COLO668 (cell line): ENCODE results near the gene NUMA1.

Source experiments
- DNase-seq: peaks from one replicate; lab custom pipeline; 2025; ENCODE audit not compliant: unreplicated experiment; lab: John Stamatoyannopoulos, UW

Gene NUMA1

GRCh38 chr11:72080326-72081183 is at the start of gene NUMA1, which contains the start of gene LRRC51:
NUMA1 (minus strand) TSS chr11:72080542; CDS start chr11:72035943, 44,599 bp downstream.
LRRC51 (plus strand) TSS chr11:72080850; CDS start chr11:72089084, 8,234 bp downstream.
- peak; percentile 100 for DNase-seq

- no peak for DNase-seq
Measured at GRCh38 chr11:72129381-72129780, 49.0 kb upstream of the NUMA1 start.

GRCh38 chr11:72127923-72128322 is 47.6 kb upstream of the NUMA1 start:
- no peak for DNase-seq

GRCh38 chr11:72125956-72126355 is 45.6 kb upstream of the NUMA1 start:
- DNase-seq, result no peak

- no peak for DNase-seq
Measured at GRCh38 chr11:72124046-72124445, 43.7 kb upstream of the NUMA1 start.

DNA sequence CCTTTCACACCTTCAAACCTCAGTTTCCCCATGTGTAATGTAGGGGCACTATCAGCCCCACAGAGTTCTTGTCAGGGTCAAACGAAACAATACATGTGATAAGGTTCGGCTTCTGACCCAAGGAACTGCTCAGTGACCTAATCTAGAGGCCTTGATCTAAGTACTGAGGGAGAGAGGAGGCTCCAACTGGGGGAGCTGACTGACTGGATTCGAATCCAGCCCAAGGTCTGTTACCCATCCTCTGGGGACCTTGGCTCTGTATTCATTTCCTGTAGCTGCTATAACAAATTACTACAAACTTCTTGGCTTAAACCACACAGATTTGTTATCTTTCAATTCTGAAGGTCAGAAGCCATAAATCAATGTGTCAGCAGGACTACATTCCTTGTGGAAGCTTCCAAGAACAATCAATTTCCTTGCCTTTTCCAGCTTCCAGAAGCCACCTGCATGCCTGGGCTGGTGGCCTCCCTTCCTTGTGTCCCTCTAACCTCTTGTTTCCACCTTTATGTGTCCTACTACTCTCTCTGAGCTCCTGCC is 42.8 kb upstream of the NUMA1 start:
- DNase-seq, result no peak

- no peak for DNase-seq
Measured at GRCh38 chr11:72122607-72123006, 42.3 kb upstream of the NUMA1 start.

- DNase-seq, result no peak
Measured at GRCh38 chr11:72120930-72121329, 40.6 kb upstream of the NUMA1 start.

DNA sequence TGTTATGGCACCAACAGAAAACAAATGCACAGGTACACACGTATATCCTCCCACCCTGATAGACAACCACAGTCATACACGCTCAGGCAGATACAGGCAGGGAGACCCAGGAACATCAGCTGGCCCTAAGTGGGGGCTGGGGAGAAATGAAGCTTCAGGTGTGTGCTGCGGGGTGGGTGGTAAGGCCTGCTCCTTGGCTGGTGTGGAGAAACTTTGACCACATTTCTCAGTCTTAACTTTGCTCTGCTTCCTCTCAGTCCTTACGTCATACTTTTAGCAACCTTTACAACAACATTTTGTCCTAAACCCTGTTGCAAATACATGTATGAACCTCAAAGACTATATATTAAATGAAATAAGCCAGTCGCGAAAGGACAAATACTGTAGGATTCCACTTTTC is 38.9 kb upstream of the NUMA1 start:
- no peak for DNase-seq

DNA sequence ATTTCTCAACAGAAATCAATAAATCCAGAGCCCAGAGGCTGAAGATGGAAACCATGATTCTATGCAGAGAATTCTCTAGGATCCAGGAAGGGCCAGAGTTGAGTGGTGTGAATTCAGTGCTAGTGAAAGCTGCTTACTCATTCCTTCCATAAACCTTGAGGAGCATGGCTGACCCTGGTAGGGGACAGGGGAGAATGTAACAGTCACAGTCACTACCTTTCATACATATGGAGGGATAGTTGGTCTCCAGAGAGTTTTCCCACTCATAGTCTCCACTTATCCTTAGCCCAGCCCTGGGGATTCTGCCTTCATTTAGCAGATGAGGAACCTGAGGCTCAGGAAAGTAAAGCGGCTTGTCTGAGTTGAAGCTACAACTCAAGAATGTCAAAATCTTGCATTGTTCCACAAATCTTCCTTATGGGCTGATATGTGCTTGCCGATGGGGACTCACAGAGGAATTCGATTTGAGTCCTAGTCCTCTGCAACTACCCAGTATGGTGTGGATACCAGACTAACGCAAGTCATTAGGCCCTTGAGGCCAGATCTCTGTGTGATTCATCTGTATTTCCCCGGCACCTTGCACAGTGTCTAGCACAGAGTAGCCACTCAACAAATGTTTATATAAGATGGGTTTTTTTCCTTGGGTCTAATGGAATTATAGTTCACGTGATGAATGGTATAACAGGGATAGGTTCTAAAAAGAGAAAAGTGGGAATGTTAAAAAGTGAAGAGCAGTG is 35.8 kb upstream of the NUMA1 start:
- DNase-seq, result no peak

DNA sequence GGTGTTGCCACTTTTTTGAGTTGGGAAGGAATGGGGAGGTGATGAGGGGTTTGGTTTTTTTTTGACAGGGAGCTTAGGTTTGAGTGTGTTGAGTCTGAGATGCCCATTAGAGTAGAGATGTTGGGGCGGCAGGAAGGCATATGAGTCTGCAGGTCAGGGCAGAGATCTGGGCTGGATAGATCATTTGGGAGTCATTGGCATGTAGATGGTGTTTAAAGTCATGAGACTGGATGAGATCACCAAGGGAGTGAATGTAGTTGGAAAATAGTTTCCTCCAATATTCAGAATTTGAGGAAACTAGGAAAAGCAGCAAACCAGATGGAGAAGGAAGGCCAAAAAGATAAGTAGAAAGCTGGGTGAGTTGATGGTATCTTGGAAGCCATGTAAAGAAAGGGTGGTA is 34.2 kb upstream of the NUMA1 start:
- no peak for DNase-seq

DNA sequence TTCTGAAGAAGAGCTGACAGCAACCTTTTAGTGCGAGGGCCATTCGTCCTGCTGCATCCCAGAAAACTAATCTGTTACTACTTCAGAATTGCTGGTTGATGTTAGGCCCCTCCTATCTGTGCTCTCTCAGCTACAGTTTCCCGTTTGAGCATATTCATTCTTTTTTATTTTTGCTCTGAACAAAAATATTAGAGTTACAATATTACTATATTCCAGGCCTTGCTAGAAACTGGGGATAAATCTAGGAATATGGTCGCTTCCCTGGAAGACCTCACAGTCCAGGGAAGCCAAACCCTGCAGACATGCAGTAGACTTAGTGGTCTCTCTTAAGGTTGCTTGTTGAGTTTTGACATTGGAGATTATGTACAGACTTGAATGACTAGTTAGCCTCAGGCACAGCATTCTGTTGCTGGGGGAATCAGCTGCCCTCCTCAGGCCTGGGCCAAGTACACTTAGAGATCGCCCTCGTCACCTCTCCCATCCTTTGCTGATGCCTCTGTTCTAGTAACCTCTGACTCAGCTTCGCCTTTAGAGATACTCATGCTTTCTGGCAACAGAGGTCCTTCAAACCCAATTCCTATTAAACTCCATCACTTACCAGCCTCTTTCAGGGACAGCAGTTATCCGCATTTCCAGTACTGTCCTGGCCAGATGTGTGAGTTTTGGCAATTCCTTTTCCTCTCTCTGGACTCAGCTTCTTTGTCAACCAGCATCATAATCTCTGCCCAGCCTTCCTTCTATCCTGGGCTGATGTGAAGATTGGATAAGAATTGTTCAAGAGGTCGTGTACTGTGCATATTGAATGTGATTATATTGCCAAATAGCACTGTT is 32.9 kb upstream of the NUMA1 start:
- DNase-seq, result no peak

GRCh38 chr11:72112143-72112977 is 32.0 kb upstream of the NUMA1 start, which contains the start of gene ANAPC15:
ANAPC15 (minus strand) TSS chr11:72112695; CDS start chr11:72111276, 1,419 bp downstream.
- DNase-seq, result peak; percentile 93

GRCh38 chr11:72111300-72112142 is 31.2 kb upstream of the NUMA1 start:
- DNase-seq, result no peak

GRCh38 chr11:72105888-72106287 is 25.5 kb upstream of the NUMA1 start, which contains the start of gene TOMT:
TOMT (plus strand) TSS chr11:72105924; CDS start chr11:72105952, 28 bp downstream.
- no peak for DNase-seq

DNA sequence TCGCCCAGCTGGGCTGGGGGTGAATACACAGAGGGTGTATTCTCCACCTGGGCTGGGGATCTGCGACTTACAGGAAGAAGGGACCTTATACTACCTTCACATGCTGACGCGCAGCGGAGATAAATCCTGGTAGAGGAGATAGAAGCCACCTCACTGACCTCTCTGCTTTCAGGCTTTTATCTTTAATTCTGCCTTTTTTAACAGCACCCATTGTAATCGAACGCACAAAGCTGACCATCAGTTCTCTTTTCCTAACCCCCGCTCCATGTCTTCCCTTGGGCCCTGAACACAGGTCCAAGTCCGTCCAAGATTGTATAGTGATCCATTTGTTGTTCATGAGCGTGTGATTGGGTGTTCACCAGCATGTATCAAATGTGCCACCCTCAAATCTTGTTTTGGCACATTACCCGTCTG is 23.4 kb upstream of the NUMA1 start:
- DNase-seq, result no peak

- peak; percentile 97 for DNase-seq
Measured at GRCh38 chr11:72102946-72103753, 22.8 kb upstream of the NUMA1 start, which contains the start of gene LAMTOR1. LAMTOR1 (minus strand) TSS chr11:72103297; CDS start chr11:72103224, 73 bp downstream.

DNA sequence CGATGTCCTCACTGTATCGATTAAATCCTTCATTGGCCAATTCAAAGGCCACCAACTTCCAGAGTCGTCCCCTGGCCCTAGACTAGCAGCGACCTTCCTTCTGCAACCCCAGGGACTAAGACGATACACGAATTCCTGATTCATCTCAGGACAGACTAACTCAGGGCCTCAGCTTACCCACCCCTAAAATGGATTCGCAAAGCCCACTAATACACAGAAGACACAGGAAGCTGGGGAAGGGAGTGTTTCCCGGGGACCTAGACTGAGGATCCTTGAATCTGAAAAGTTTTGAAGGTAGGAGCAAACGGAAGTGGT is 22.2 kb upstream of the NUMA1 start:
- DNase-seq, result no peak
